ENCODE data around the gene CHST11.

CHST11 gene

GRCh38 chr12:104665296-104665695 lies 208.5 kb downstream of the CHST11 start:
- Histone ChIP-seq H3K36me3 (ENCODE audit: control insufficient read depth in 2 of 2, insufficient read depth in 2 of 2, low read length in 2 of 2) (no peaks in the 10 kb centered on the region), H3K9ac (ENCODE audit: low read depth in 1 of 2, low read length in 2 of 2) (no peak overlapping the region), H3K4me1 (ENCODE audit: control insufficient read depth in 2 of 2, insufficient read depth in 2 of 2, low read length in 2 of 2) (peaks cover 15 to 19% of the 10 kb centered on the region in 2 donors), H3K4me3 (ENCODE audit: low read length in 2 of 2) (no peak overlapping the region), H3K27me3 (ENCODE audit: control insufficient read depth in 2 of 2, insufficient read depth in 2 of 2, low read length in 2 of 2) (no peaks in the 10 kb centered on the region), H3K27ac (ENCODE audit: low read depth in 2 of 2, low read length in 2 of 2) (no peak overlapping the region), H3K9me3 (ENCODE audit: control insufficient read depth in 2 of 2, low read length in 2 of 2) (no peaks in the 10 kb centered on the region)

- H3K4me3 ChIP-seq (ENCODE audit: low read length in 2 of 2) = no peak overlapping the region
- no peaks in the 10 kb centered on the region for H3K27me3 ChIP-seq (ENCODE audit: control insufficient read depth in 2 of 2, insufficient read depth in 2 of 2, low read length in 2 of 2)
- H3K27ac ChIP-seq (ENCODE audit: low read depth in 2 of 2, low read length in 2 of 2) = peak overlapping the region in 1 of 2 donors; percentile 60
- H3K9ac ChIP-seq (ENCODE audit: low read depth in 1 of 2, low read length in 2 of 2) = no peak overlapping the region
- peaks cover 33 to 37% of the 10 kb centered on the region in 2 donors for H3K4me1 ChIP-seq (ENCODE audit: control insufficient read depth in 2 of 2, insufficient read depth in 2 of 2, low read length in 2 of 2)
- H3K36me3 ChIP-seq (ENCODE audit: control insufficient read depth in 2 of 2, insufficient read depth in 2 of 2, low read length in 2 of 2) = no peaks in the 10 kb centered on the region
- no peaks in the 10 kb centered on the region for H3K9me3 ChIP-seq (ENCODE audit: control insufficient read depth in 2 of 2, low read length in 2 of 2)
Observed at GRCh38 chr12:104667139-104667538, 210.4 kb downstream of the CHST11 start.

GRCh38 chr12:104668274-104668718 lies 211.5 kb downstream of the CHST11 start:
- Histone ChIP-seq H3K4me3 (ENCODE audit: low read length in 2 of 2) (no peak overlapping the region), H3K27me3 (ENCODE audit: control insufficient read depth in 2 of 2, insufficient read depth in 2 of 2, low read length in 2 of 2) (no peaks in the 10 kb centered on the region), H3K27ac (ENCODE audit: low read depth in 2 of 2, low read length in 2 of 2) (peak overlapping the region; percentile 39 to 60), H3K4me1 (ENCODE audit: control insufficient read depth in 2 of 2, insufficient read depth in 2 of 2, low read length in 2 of 2) (peaks cover 33 to 37% of the 10 kb centered on the region in 2 donors), H3K9ac (ENCODE audit: low read depth in 1 of 2, low read length in 2 of 2) (no peak overlapping the region), H3K36me3 (ENCODE audit: control insufficient read depth in 2 of 2, insufficient read depth in 2 of 2, low read length in 2 of 2) (no peaks in the 10 kb centered on the region), H3K9me3 (ENCODE audit: control insufficient read depth in 2 of 2, low read length in 2 of 2) (no peaks in the 10 kb centered on the region)

GRCh38 chr12:104669089-104669721 lies 212.5 kb downstream of the CHST11 start:
- H3K9me3 ChIP-seq (ENCODE audit: control insufficient read depth in 2 of 2, low read length in 2 of 2) = no peaks in the 10 kb centered on the region

GRCh38 chr12:104669851-104670337 lies 213.1 kb downstream of the CHST11 start:
- H3K9ac ChIP-seq (ENCODE audit: low read depth in 1 of 2, low read length in 2 of 2) = no peak overlapping the region

More at GRCh38 chr12:104669089-104669721, 212.5 kb downstream of the CHST11 start:
- H3K4me3 ChIP-seq (ENCODE audit: low read length in 2 of 2) = no peak overlapping the region
- H3K36me3 ChIP-seq (ENCODE audit: control insufficient read depth in 2 of 2, insufficient read depth in 2 of 2, low read length in 2 of 2) = no peaks in the 10 kb centered on the region
- no peak overlapping the region for H3K9ac ChIP-seq (ENCODE audit: low read depth in 1 of 2, low read length in 2 of 2)
- H3K27ac ChIP-seq (ENCODE audit: low read depth in 2 of 2, low read length in 2 of 2) = peak overlapping the region; percentile 39 to 60
- no peaks in the 10 kb centered on the region for H3K27me3 ChIP-seq (ENCODE audit: control insufficient read depth in 2 of 2, insufficient read depth in 2 of 2, low read length in 2 of 2)
- H3K4me1 ChIP-seq (ENCODE audit: control insufficient read depth in 2 of 2, insufficient read depth in 2 of 2, low read length in 2 of 2) = peaks cover 33 to 34% of the 10 kb centered on the region in 2 donors

GRCh38 chr12:104670439-104671408 lies 214.0 kb downstream of the CHST11 start:
- Histone ChIP-seq H3K36me3 (ENCODE audit: control insufficient read depth in 2 of 2, insufficient read depth in 2 of 2, low read length in 2 of 2) (no peaks in the 10 kb centered on the region), H3K4me3 (ENCODE audit: low read length in 2 of 2) (no peak overlapping the region), H3K27me3 (ENCODE audit: control insufficient read depth in 2 of 2, insufficient read depth in 2 of 2, low read length in 2 of 2) (no peaks in the 10 kb centered on the region), H3K9me3 (ENCODE audit: control insufficient read depth in 2 of 2, low read length in 2 of 2) (no peaks in the 10 kb centered on the region), H3K27ac (ENCODE audit: low read depth in 2 of 2, low read length in 2 of 2) (peak overlapping the region in 1 of 2 donors; percentile 17), H3K9ac (ENCODE audit: low read depth in 1 of 2, low read length in 2 of 2) (no peak overlapping the region), H3K4me1 (ENCODE audit: control insufficient read depth in 2 of 2, insufficient read depth in 2 of 2, low read length in 2 of 2) (peaks cover 33 to 34% of the 10 kb centered on the region in 2 donors)

More at GRCh38 chr12:104669851-104670337, 213.1 kb downstream of the CHST11 start:
- Histone ChIP-seq H3K36me3 (ENCODE audit: control insufficient read depth in 2 of 2, insufficient read depth in 2 of 2, low read length in 2 of 2) (no peaks in the 10 kb centered on the region), H3K27ac (ENCODE audit: low read depth in 2 of 2, low read length in 2 of 2) (peak overlapping the region; percentile 20 to 24), H3K27me3 (ENCODE audit: control insufficient read depth in 2 of 2, insufficient read depth in 2 of 2, low read length in 2 of 2) (no peaks in the 10 kb centered on the region), H3K9me3 (ENCODE audit: control insufficient read depth in 2 of 2, low read length in 2 of 2) (no peaks in the 10 kb centered on the region), H3K4me1 (ENCODE audit: control insufficient read depth in 2 of 2, insufficient read depth in 2 of 2, low read length in 2 of 2) (peaks cover 33 to 34% of the 10 kb centered on the region in 2 donors), H3K4me3 (ENCODE audit: low read length in 2 of 2) (no peak overlapping the region)

GRCh38 chr12:104671409-104672095 lies 214.8 kb downstream of the CHST11 start:
- H3K27me3 ChIP-seq (ENCODE audit: control insufficient read depth in 2 of 2, insufficient read depth in 2 of 2, low read length in 2 of 2) = no peaks in the 10 kb centered on the region
- H3K9me3 ChIP-seq (ENCODE audit: control insufficient read depth in 2 of 2, low read length in 2 of 2) = no peaks in the 10 kb centered on the region
- H3K4me3 ChIP-seq (ENCODE audit: low read length in 2 of 2) = no peak overlapping the region
- no peaks in the 10 kb centered on the region for H3K36me3 ChIP-seq (ENCODE audit: control insufficient read depth in 2 of 2, insufficient read depth in 2 of 2, low read length in 2 of 2)
- H3K4me1 ChIP-seq (ENCODE audit: control insufficient read depth in 2 of 2, insufficient read depth in 2 of 2, low read length in 2 of 2) = peaks cover 33 to 34% of the 10 kb centered on the region in 2 donors
- no peak overlapping the region for H3K9ac ChIP-seq (ENCODE audit: low read depth in 1 of 2, low read length in 2 of 2)
- H3K27ac ChIP-seq (ENCODE audit: low read depth in 2 of 2, low read length in 2 of 2) = peak overlapping the region in 1 of 2 donors; percentile 17

GRCh38 chr12:104672096-104672445 lies 215.3 kb downstream of the CHST11 start:
- Histone ChIP-seq H3K27me3 (ENCODE audit: control insufficient read depth in 2 of 2, insufficient read depth in 2 of 2, low read length in 2 of 2) (no peaks in the 10 kb centered on the region), H3K9me3 (ENCODE audit: control insufficient read depth in 2 of 2, low read length in 2 of 2) (no peaks in the 10 kb centered on the region), H3K36me3 (ENCODE audit: control insufficient read depth in 2 of 2, insufficient read depth in 2 of 2, low read length in 2 of 2) (no peaks in the 10 kb centered on the region), H3K4me3 (ENCODE audit: low read length in 2 of 2) (no peak overlapping the region), H3K4me1 (ENCODE audit: control insufficient read depth in 2 of 2, insufficient read depth in 2 of 2, low read length in 2 of 2) (peaks cover 33 to 34% of the 10 kb centered on the region in 2 donors), H3K9ac (ENCODE audit: low read depth in 1 of 2, low read length in 2 of 2) (no peak overlapping the region), H3K27ac (ENCODE audit: low read depth in 2 of 2, low read length in 2 of 2) (peak overlapping the region in 1 of 2 donors; percentile 17)

- H3K27ac ChIP-seq (ENCODE audit: low read depth in 2 of 2, low read length in 2 of 2) = no peak overlapping the region
- H3K36me3 ChIP-seq (ENCODE audit: control insufficient read depth in 2 of 2, insufficient read depth in 2 of 2, low read length in 2 of 2) = no peaks in the 10 kb centered on the region
- H3K4me1 ChIP-seq (ENCODE audit: control insufficient read depth in 2 of 2, insufficient read depth in 2 of 2, low read length in 2 of 2) = peaks cover 33 to 34% of the 10 kb centered on the region in 2 donors
- no peak overlapping the region for H3K4me3 ChIP-seq (ENCODE audit: low read length in 2 of 2)
- no peak overlapping the region for H3K9ac ChIP-seq (ENCODE audit: low read depth in 1 of 2, low read length in 2 of 2)
- H3K9me3 ChIP-seq (ENCODE audit: control insufficient read depth in 2 of 2, low read length in 2 of 2) = no peaks in the 10 kb centered on the region
- H3K27me3 ChIP-seq (ENCODE audit: control insufficient read depth in 2 of 2, insufficient read depth in 2 of 2, low read length in 2 of 2) = no peaks in the 10 kb centered on the region
Observed at GRCh38 chr12:104672501-104673265, 215.9 kb downstream of the CHST11 start.
